ENCODE measurements around the gene CNTNAP5. TPM values are rescaled to one million over a fixed set of nuclear protein-coding genes. Genes with fewer than 3 reads are reported as not detected.

CNTNAP5 gene
- total and polyA plus RNA-seq, 2 of the 4 experiments (the other 2 are of a cell fraction) = not detected

GRCh38 chr2:124647245-124647644 lies 622.2 kb downstream of the CNTNAP5 start:
- Histone ChIP-seq H3K27me3 (ENCODE audit: control insufficient read depth, insufficient read depth, low read length) (no peaks in the 10 kb centered on the region), H4K20me1 (ENCODE audit: insufficient read depth, low read length) (no peaks in the 10 kb centered on the region), H3K9me1 (ENCODE audit: insufficient read depth, low read length) (no peaks in the 10 kb centered on the region), H2AK9ac (replicated peaks; ENCODE audit: low read depth, low read length, poor library complexity) (no peak overlapping the region), H3K36me3 (ENCODE audit: control insufficient read depth, insufficient read depth, low read length) (no peaks in the 10 kb centered on the region), H3K4me2 (ENCODE audit: low read depth, low read length) (no peak overlapping the region), H3K4me1 (ENCODE audit: control insufficient read depth, insufficient read depth, low read length) (no peaks in the 10 kb centered on the region), H2BK5ac (ENCODE audit: low read depth, low read length, poor library complexity, severe bottlenecking) (no peak overlapping the region), H3K79me1 (ENCODE audit: low read depth in 1 of 2, low read length in 2 of 2) (no peaks in the 10 kb centered on the region), H3K9ac (ENCODE audit: low read depth, low read length) (no peak overlapping the region), H2BK120ac (ENCODE audit: low read depth, low read length) (no peak overlapping the region), H2BK15ac (ENCODE audit: low read depth, low read length) (no peak overlapping the region), H3K18ac (ENCODE audit: low read depth, low read length) (no peak overlapping the region), H3K23ac (ENCODE audit: low read depth, low read length) (no peak overlapping the region), H4K8ac (ENCODE audit: low read depth in 2 of 2, low read length in 2 of 2) (no peak overlapping the region), H3K4me3 (ENCODE audit: insufficient read depth, low read depth, low read length) (no peak overlapping the region), H2AFZ (replicated peaks; ENCODE audit: low read length, poor library complexity) (no peak overlapping the region), H4K5ac (ENCODE audit: low read depth, low read length) (no peak overlapping the region), H3K27ac (ENCODE audit: insufficient read depth, low read length) (no peak overlapping the region), H3K14ac (replicated peaks; ENCODE audit: low read depth, low read length) (no peak overlapping the region), H3K9me3 (ENCODE audit: control insufficient read depth, insufficient read depth, low read length) (no peaks in the 10 kb centered on the region), H3K4ac (ENCODE audit: low read depth, low read length) (no peak overlapping the region), H3K56ac (ENCODE audit: extremely low read depth, insufficient read depth, low read length) (no peak overlapping the region), H2BK20ac (ENCODE audit: low read depth, low read length) (no peak overlapping the region), H4K91ac (ENCODE audit: insufficient read depth, low read depth, low read length) (no peak overlapping the region), H2AK5ac (ENCODE audit: low read depth, low read length) (no peak overlapping the region)
- ChIA-PET POLR2A (ENCODE audit: unreplicated experiment) (no interaction called here), CTCF (no interaction called here)
- TF ChIP-seq RAD21 (IDR thresholded peaks at IDR 0.05; ENCODE audit: low read length) (no peak), CHD1 (IDR thresholded peaks at IDR 0.05; ENCODE audit: low read depth, low read length) (no peak), RFX5 (IDR thresholded peaks at IDR 0.05; ENCODE audit: low read depth, low read length) (no peak), MAZ (IDR thresholded peaks at IDR 0.05; ENCODE audit: borderline replicate concordance, low read depth, low read length) (no peak), ELK1 (IDR thresholded peaks at IDR 0.05; ENCODE audit: borderline replicate concordance, low read depth, low read length) (no peak), NFE2L2 (IDR thresholded peaks at IDR 0.05; ENCODE audit: low read depth, low read length) (no peak)
- intact Hi-C loops (cut with micrococcal nuclease) (no loop called here), dilution Hi-C loops (cut with HindIII; ENCODE audit: low sequenced_read_pairs, unreplicated experiment) (no loop called here), in situ Hi-C loops (cut with MboI; ENCODE audit: low sequenced_read_pairs) (no loop called here)
- ATAC-seq (ENCODE audit: low read depth) (no peak), DNase-seq (no peak)
- no TSS peak for BruUV-seq (replicated peaks)
- no CpG with 5 or more reads among the region's 3 CpGs for WGBS, 2 experiments (ENCODE audit: extremely low coverage in 2 of 2, insufficient read length in 1 of 2)

All from IMR-90 (cell line).